Measurements from ENCODE around the gene TTC21B.

TTC21B gene

GRCh38 chr2:165839610-165840009 lies 114.0 kb downstream of the TTC21B start:
- no peak for DNase-seq (ENCODE audit: low read depth in 1 of 2, low spot score in 1 of 2)

DNA sequence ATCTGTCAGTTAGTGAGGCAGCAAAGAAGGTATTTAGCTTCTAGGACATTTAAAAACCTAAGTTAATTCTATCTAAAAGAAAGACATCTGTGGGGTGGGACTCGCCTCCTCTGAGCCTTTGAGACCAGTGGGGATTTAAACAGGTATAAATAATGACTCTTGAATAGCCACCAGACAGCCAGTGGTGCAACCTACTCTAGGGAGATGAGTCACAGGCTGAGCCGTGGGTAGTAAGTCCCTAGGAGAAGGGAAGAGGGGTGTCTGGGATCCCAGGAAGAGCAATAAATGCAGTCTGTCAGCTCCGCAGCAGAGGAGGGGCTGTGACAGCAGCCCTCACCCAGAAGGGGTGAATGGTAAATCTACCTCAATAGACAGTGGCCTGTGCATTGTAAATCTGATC lies 116.5 kb downstream of the TTC21B start:
- DNase-seq (ENCODE audit: low read depth in 1 of 2, low spot score in 1 of 2) = no peak

GRCh38 chr2:165835363-165835762 lies 118.2 kb downstream of the TTC21B start:
- no peak for DNase-seq (ENCODE audit: low read depth in 1 of 2, low spot score in 1 of 2)

- no peak for DNase-seq (ENCODE audit: low read depth in 1 of 2, low spot score in 1 of 2)
Observed at GRCh38 chr2:165833156-165833555, 120.4 kb downstream of the TTC21B start.

DNA sequence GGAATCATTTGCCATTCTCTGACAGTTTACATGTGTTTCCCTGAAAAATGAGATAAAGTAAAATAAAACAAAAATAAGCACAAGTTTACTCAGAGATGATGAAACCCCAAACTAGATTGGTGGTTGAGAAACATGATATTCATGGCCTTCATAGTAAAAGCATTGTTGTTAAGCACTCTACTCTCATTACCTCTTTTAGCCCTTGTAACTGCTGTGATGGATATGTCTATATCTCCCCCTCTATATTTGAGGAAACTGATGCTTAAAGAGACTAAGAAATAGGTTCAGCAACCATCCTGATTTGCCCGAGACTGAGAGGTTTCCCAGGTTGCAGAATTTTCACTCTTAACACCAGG lies 125.7 kb downstream of the TTC21B start:
- no peak for DNase-seq (ENCODE audit: low read depth in 1 of 2, low spot score in 1 of 2)

GRCh38 chr2:165827016-165827920 lies 126.3 kb downstream of the TTC21B start:
- no peak for DNase-seq (ENCODE audit: low read depth in 1 of 2, low spot score in 1 of 2)

- no peak for DNase-seq (ENCODE audit: low read depth in 1 of 2, low spot score in 1 of 2)
Observed at GRCh38 chr2:165825041-165825440, 128.5 kb downstream of the TTC21B start.

Data from activated CD4-positive, alpha-beta T cell treated with anti-CD3 and anti-CD28 coated beads, Interleukin-2, amount 50 U/mL, for 24 hours (primary cell).